ENCODE data around the gene STX4. TPM values are rescaled to one million over a fixed set of nuclear protein-coding genes. Genes with fewer than 3 reads are reported as not detected.

Gene STX4
- 10 to 100 TPM; 45.7 to 70.7 (median 55.6) TPM for total RNA-seq

- TF ChIP-seq CTCF (IDR thresholded peaks at IDR 0.05; ENCODE audit: low read depth) = no peak
These were observed at the start of gene STX4 for GRCh38 chr16:31032736-31033708. STX4 (plus strand) TSS chr16:31033558; CDS start chr16:31033806, 248 bp downstream.

- TF ChIP-seq CTCF (IDR thresholded peaks at IDR 0.05; ENCODE audit: low read depth) = no peak
These were observed 49.3 kb upstream of the STX4 start for GRCh38 chr16:30983898-30984610.

GRCh38 chr16:30984669-30985400 lies 48.5 kb upstream of the STX4 start, which contains the start of gene HSD3B7:
HSD3B7 (plus strand) TSS chr16:30985207; CDS start chr16:30985659, 452 bp downstream.
- no peak for TF ChIP-seq CTCF (IDR thresholded peaks at IDR 0.05; ENCODE audit: low read depth)

- no peak for TF ChIP-seq CTCF (IDR thresholded peaks at IDR 0.05; ENCODE audit: low read depth)
These were observed 47.8 kb upstream of the STX4 start for GRCh38 chr16:30985401-30986128.

- TF ChIP-seq CTCF (IDR thresholded peaks at IDR 0.05; ENCODE audit: low read depth) = no peak
These were observed 47.0 kb upstream of the STX4 start for GRCh38 chr16:30986129-30986991.

GRCh38 chr16:30987581-30988190 lies 45.7 kb upstream of the STX4 start:
- TF ChIP-seq CTCF (IDR thresholded peaks at IDR 0.05; ENCODE audit: low read depth) = no peak

Measured in subcutaneous adipose tissue (tissue), 4 donors.